Smooth muscle cell (in vitro differentiated cells): ENCODE measurements around the gene TCP11X1. TPM values are rescaled to one million over a fixed set of nuclear protein-coding genes. Genes with fewer than 3 reads are reported as not detected.
"Not testable (repeated sequence)": the region's sequence is repeated elsewhere in the genome, so short reads cannot be mapped to it uniquely, and the experiment has no call there.

Experiments
- DNase-seq: peaks from one replicate; lab custom pipeline; 2025; ENCODE audit not compliant: unreplicated experiment; lab: John Stamatoyannopoulos, UW
- H2AFZ ChIP-seq: fragments of 200-600 bp; sonication (generic); 2 replicates; pipeline ENCODE4 v1.6.0; 2016; ENCODE audit warnings: antibody characterized with exemption, low read depth, mild to moderate bottlenecking
- H3F3A ChIP-seq: fragments of 200-600 bp; sonication (generic); 2 replicates; pipeline ENCODE4 v1.6.0; 2017; ENCODE audit warnings: antibody characterized with exemption, low read depth
- H3K27ac ChIP-seq: fragments of 200-600 bp; sonication (generic); 2 replicates; pipeline ENCODE4 v1.5.1; 2016; ENCODE audit warnings: low read depth, mild to moderate bottlenecking
- H3K27me3 ChIP-seq: fragments of 200-600 bp; sonication (generic); 2 replicates; pipeline ENCODE4 v1.6.1; 2016; ENCODE audit warnings: low read depth, mild to moderate bottlenecking
- H3K36me3 ChIP-seq: fragments of 200-600 bp; sonication (generic); 2 replicates; pipeline ENCODE4 v1.5.1; 2016; ENCODE audit warnings: low read depth
- H3K4me1 ChIP-seq: fragments of 200-600 bp; sonication (generic); 2 replicates; pipeline ENCODE4 v1.5.1; 2016; ENCODE audit warnings: low read depth
- H3K4me2 ChIP-seq: fragments of 200-600 bp; sonication (generic); 2 replicates; pipeline ENCODE4 v1.6.0; 2016; ENCODE audit warnings: mild to moderate bottlenecking
- H3K4me3 ChIP-seq: fragments of 200-600 bp; sonication (generic); 2 replicates; pipeline ENCODE4 v1.5.1; 2016; ENCODE audit warnings: mild to moderate bottlenecking
- H3K79me2 ChIP-seq: fragments of 200-600 bp; sonication (generic); 2 replicates; pipeline ENCODE4 v1.6.0; 2016; ENCODE audit warnings: low read depth, mild to moderate bottlenecking
- H3K9ac ChIP-seq: fragments of 200-600 bp; sonication (generic); 2 replicates; pipeline ENCODE4 v1.6.0; 2016; ENCODE audit warnings: low read depth
- H3K9me3 ChIP-seq: fragments of 200-600 bp; sonication (generic); replicated peaks from 2 replicates; pipeline ENCODE4 v1.5.1; 2016; ENCODE audit warnings: low read depth
- H4K20me1 ChIP-seq: fragments of 200-600 bp; sonication (generic); 2 replicates; pipeline ENCODE4 v1.6.0; 2016; ENCODE audit warnings: low read depth
- WGBS: methylation state at CpG from one replicate; pipeline ENCODE4 v1.1.7; 2016; ENCODE audit warnings: low lambda C conversion rate; 5-methylcytosine and 5-hydroxymethylcytosine counted together
- polyA plus RNA-seq: library from polyadenylated mRNA; unstranded; fragments of >200 nt; fragmentation: Nextera tagmentation; extraction: Ambion mirVana; gene quantifications from 2 replicates; pipeline ENCODE4 v1.2.1, GENCODE V29; 2016
- total RNA-seq: library from RNA; depleted of rRNA; stranded (reverse); fragments of >200 nt; gene quantifications from 2 replicates; pipeline ENCODE4 v1.2.3, GENCODE V29; 2014
- TF ChIP-seq, protein P1 (sequence below): fragments of 200-600 bp; sonication (generic); IDR thresholded peaks from 2 replicates; pipeline ENCODE4 v1.5.1; 2017; ENCODE audit warnings: borderline replicate concordance, mild to moderate bottlenecking, antibody characterized with exemption; ENCODE audit not compliant: insufficient read depth, poor library complexity, severe bottlenecking

Gene TCP11X1
- not detected in 2 replicates for total RNA-seq
- polyA plus RNA-seq: not detected in 2 replicates

DNA sequence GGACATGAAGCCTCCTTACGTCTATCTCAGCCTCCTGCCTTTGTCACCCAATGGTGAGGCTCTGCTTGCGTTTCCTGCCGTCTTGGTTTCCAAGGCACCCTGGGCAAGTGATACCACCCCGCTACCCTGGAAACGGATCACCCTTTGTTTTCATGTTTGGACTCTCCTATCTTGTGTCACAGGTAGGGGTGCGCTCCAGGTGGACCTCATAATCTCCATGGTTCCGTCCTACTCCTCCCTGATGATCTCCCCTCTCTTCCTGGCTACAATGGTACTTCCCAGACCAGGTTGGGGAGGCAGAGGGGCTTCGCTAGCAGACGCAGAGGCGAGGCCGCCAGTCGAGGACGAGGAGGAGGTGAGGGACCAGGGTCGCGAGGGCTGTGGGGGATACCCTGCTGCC, at the start of gene TCP11X1:
TSS of gene TCP11X1 (plus strand) at position 316 of the 400 bp plus-strand sequence.
- H3K4me3 ChIP-seq, H3K79me2 ChIP-seq, H3K4me2 ChIP-seq, H4K20me1 ChIP-seq, H3K9me3 ChIP-seq, H3K9ac ChIP-seq, H2AFZ ChIP-seq, H3K4me1 ChIP-seq, H3K27ac ChIP-seq, H3F3A ChIP-seq, H3K36me3 ChIP-seq, H3K27me3 ChIP-seq, DNase-seq: not testable (repeated sequence)
- WGBS: 100% methylated on average over 1 of the region's 15 CpGs

DNA sequence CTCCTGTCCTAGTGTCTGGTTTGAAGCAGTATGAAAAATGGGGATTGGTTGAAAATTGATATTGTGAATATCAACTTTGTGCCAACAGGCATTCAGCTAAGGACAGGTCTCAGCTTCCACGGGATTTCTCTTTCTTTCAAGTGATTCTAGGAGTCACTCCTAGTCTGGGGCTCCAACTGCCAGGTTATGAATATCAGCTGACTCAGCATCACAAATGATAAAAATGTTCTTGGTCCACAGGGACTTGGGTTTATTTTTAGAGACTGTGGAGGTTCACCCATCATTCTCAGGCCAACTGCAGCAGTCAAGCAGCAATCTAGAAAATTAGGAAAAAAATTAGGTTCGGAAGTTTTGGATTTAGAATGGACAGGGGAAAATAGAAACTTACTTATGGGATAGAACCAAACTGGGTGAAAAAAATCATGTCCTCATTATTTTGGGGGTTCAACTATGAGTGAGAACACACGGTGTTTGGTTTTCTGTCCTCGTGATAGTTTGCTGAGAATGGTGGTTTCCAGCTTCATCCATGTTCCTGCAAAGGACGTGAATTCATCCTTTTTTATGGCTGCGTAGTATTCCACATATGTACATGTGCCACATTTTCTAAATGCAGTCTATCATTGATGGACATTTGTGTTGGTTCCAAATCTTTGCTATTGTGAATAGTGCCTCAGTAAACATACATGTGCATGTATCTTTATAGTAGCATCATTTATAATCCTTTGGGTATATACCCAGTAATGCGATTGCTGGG, 29.0 kb upstream of the TCP11X1 start:
- H3K4me3 ChIP-seq: no peak overlapping the region
- no peaks in the 10 kb centered on the region for H3K79me2 ChIP-seq
- no peaks in the 10 kb centered on the region for H3K27me3 ChIP-seq
- no peak overlapping the region for H3K4me2 ChIP-seq
- no peaks in the 10 kb centered on the region for H3K4me1 ChIP-seq
- H3K9ac ChIP-seq: no peak overlapping the region
- no peaks in the 10 kb centered on the region for H3F3A ChIP-seq
- TF ChIP-seq, protein P1, sequence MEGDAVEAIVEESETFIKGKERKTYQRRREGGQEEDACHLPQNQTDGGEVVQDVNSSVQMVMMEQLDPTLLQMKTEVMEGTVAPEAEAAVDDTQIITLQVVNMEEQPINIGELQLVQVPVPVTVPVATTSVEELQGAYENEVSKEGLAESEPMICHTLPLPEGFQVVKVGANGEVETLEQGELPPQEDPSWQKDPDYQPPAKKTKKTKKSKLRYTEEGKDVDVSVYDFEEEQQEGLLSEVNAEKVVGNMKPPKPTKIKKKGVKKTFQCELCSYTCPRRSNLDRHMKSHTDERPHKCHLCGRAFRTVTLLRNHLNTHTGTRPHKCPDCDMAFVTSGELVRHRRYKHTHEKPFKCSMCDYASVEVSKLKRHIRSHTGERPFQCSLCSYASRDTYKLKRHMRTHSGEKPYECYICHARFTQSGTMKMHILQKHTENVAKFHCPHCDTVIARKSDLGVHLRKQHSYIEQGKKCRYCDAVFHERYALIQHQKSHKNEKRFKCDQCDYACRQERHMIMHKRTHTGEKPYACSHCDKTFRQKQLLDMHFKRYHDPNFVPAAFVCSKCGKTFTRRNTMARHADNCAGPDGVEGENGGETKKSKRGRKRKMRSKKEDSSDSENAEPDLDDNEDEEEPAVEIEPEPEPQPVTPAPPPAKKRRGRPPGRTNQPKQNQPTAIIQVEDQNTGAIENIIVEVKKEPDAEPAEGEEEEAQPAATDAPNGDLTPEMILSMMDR: no peak
- no peaks in the 10 kb centered on the region for H3K9me3 ChIP-seq
- no peak for DNase-seq
- WGBS: 64% methylated on average over 7 of the region's 7 CpGs
- H3K27ac ChIP-seq: no peak overlapping the region
- H4K20me1 ChIP-seq: no peaks in the 10 kb centered on the region
- H2AFZ ChIP-seq: no peak overlapping the region
- H3K36me3 ChIP-seq: no peaks in the 10 kb centered on the region

DNA sequence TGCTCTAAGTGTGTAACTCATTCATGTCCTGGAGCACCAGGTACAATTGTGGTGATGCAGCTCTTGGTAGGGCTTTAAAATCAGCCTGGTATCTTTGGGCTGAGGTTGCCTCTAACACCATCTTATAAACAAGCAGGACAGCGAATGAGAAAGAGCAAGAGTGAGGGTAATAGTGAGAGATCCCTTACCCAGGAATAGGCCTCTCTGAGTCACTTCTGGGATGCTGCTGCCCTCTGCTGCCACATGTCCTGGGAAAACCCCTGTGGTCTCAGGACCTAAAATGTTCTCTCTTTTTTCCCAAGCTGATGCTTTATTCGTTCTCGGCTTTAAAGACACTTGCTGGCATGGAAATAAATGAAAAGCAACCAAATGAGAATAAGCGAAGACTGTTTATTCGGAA, 7.2 kb upstream of the TCP11X1 start:
- H3K4me2 ChIP-seq, H3K4me3 ChIP-seq, H4K20me1 ChIP-seq, H3K27me3 ChIP-seq, H3F3A ChIP-seq, H3K9me3 ChIP-seq, H2AFZ ChIP-seq, H3K27ac ChIP-seq, DNase-seq, H3K4me1 ChIP-seq, H3K79me2 ChIP-seq, H3K9ac ChIP-seq, H3K36me3 ChIP-seq: not testable (repeated sequence)
- 80% methylated on average over 2 of the region's 5 CpGs for WGBS

GRCh38 chrX:102216497-102216896, 1.4 kb downstream of the TCP11X1 start:
- H3K27me3 ChIP-seq, H3K27ac ChIP-seq, DNase-seq, H3K4me2 ChIP-seq, H3K9me3 ChIP-seq, H3F3A ChIP-seq, H4K20me1 ChIP-seq, H2AFZ ChIP-seq, H3K4me1 ChIP-seq, H3K79me2 ChIP-seq, H3K4me3 ChIP-seq, H3K36me3 ChIP-seq, H3K9ac ChIP-seq: not testable (repeated sequence)
- no CpG with 5 or more reads among the region's 3 CpGs for WGBS

DNA sequence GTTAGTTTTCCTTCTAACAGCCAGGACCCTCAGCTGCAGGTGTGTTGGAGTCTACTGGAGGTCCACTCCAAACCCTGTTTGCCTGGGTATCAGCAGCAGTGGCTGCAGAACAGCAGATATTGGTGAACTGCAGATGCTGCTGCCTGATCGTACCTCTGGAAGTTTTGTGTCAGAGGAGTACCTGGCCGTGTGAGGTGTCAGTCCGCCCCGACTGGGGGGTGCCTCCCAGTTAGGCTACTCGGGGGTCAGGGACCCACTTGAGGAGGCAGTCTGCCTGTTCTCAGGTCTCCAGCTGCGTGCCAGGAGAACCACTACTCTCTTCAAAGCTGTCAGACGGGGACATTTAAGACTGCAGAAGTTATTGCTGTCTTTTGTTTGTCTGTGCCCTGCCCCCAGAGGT, 20.6 kb downstream of the TCP11X1 start:
- not testable (repeated sequence) for DNase-seq, H3K27ac ChIP-seq, H3K4me1 ChIP-seq, H3K4me2 ChIP-seq, H3K9me3 ChIP-seq, H3K36me3 ChIP-seq, H2AFZ ChIP-seq, H3K4me3 ChIP-seq, H4K20me1 ChIP-seq, H3K9ac ChIP-seq, H3K79me2 ChIP-seq, H3F3A ChIP-seq, H3K27me3 ChIP-seq
- WGBS: 96% methylated on average over 4 of the region's 7 CpGs

GRCh38 chrX:102240265-102240664, 25.2 kb downstream of the TCP11X1 start:
- not testable (repeated sequence) for H3K4me1 ChIP-seq, H3K27ac ChIP-seq, H3K36me3 ChIP-seq, H3F3A ChIP-seq, H3K4me3 ChIP-seq, H3K9me3 ChIP-seq, H4K20me1 ChIP-seq, H3K9ac ChIP-seq, H2AFZ ChIP-seq, H3K4me2 ChIP-seq, H3K27me3 ChIP-seq, H3K79me2 ChIP-seq, DNase-seq
- 81% methylated on average over 11 of the region's 15 CpGs for WGBS

GRCh38 chrX:102246893-102247292, 31.8 kb downstream of the TCP11X1 start, which contains the start of gene NXF2:
TSS of gene NXF2 (plus strand) at chrX:102247167. CDS start at chrX:102307079, 59,912 bp downstream.
- H3K4me2 ChIP-seq, H3K4me3 ChIP-seq, H3K79me2 ChIP-seq, H4K20me1 ChIP-seq, DNase-seq, H3K27ac ChIP-seq, H3K9ac ChIP-seq, H3F3A ChIP-seq, H3K36me3 ChIP-seq, H3K9me3 ChIP-seq, H3K27me3 ChIP-seq, H2AFZ ChIP-seq, H3K4me1 ChIP-seq: not testable (repeated sequence)
- no CpG with 5 or more reads among the region's 9 CpGs for WGBS

DNA sequence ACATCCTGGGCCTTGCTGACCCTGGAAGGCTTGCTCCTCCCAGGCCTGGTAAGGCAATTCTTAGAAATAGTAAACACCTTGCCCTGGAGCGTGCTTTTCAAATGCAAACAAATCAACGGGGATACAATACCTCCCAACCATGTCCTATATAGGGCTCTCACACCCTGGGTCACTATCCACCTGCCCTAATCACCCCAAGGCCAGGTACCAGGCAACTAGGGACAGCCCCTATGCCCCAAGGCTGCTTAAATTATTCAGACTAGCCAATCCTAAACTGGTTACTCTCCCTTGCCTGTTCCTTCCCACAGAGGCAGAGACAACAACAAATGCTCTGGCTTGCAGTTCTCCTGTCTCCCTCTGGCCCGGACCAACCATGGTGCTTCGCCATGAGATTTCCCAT, 57.1 kb downstream of the TCP11X1 start:
- not testable (repeated sequence) for H2AFZ ChIP-seq, DNase-seq, H3K27ac ChIP-seq, H3K4me1 ChIP-seq, H3K9ac ChIP-seq, H3K79me2 ChIP-seq, H4K20me1 ChIP-seq, H3K36me3 ChIP-seq, H3K9me3 ChIP-seq, H3K4me2 ChIP-seq, H3K4me3 ChIP-seq, H3F3A ChIP-seq, H3K27me3 ChIP-seq
- no CpG with 5 or more reads among the region's 4 CpGs for WGBS
